ENCODE data around the gene MSH4. TPM values are rescaled to one million over a fixed set of nuclear protein-coding genes. Genes with fewer than 3 reads are reported as not detected.
"Not testable (repeated sequence)": the region's sequence is repeated elsewhere in the genome, so short reads cannot be mapped to it uniquely, and the experiment has no call there.

MSH4 gene
- total RNA-seq (2014; rRNA removed), result not detected in 2 replicates
- 0.02 TPM for polyA plus RNA-seq (2012)

GRCh38 chr1:75796376-75797272 lies at the start of gene MSH4:
TSS of gene MSH4 (plus strand) at chr1:75796882. CDS start at chr1:75796986, 104 bp downstream.
- no peak for DNase-seq (ENCODE audit: low read depth)

- not testable (repeated sequence) for DNase-seq (ENCODE audit: low read depth)
Measured at GRCh38 chr1:75757210-75757609, 39.5 kb upstream of the MSH4 start.

- not testable (repeated sequence) for DNase-seq (ENCODE audit: low read depth)
Measured at GRCh38 chr1:75758543-75758942, 38.1 kb upstream of the MSH4 start.

GRCh38 chr1:75764057-75764655 lies 32.5 kb upstream of the MSH4 start:
- DNase-seq (ENCODE audit: low read depth), result no peak

GRCh38 chr1:75765697-75766355 lies 30.9 kb upstream of the MSH4 start:
- DNase-seq (ENCODE audit: low read depth), result peak; percentile 70

- DNase-seq (ENCODE audit: low read depth), result no peak
Measured at GRCh38 chr1:75768016-75768415, 28.7 kb upstream of the MSH4 start.

GRCh38 chr1:75770761-75771160 lies 25.9 kb upstream of the MSH4 start:
- DNase-seq (ENCODE audit: low read depth), result no peak

- DNase-seq (ENCODE audit: low read depth), result no peak
Measured at GRCh38 chr1:75771978-75772377, 24.7 kb upstream of the MSH4 start.

- not testable (repeated sequence) for DNase-seq (ENCODE audit: low read depth)
Measured at GRCh38 chr1:75777812-75778211, 18.9 kb upstream of the MSH4 start.

- DNase-seq (ENCODE audit: low read depth), result not testable (repeated sequence)
Measured at GRCh38 chr1:75778694-75779093, 18.0 kb upstream of the MSH4 start.

- not testable (repeated sequence) for DNase-seq (ENCODE audit: low read depth)
Measured at GRCh38 chr1:75780183-75780582, 16.5 kb upstream of the MSH4 start.

GRCh38 chr1:75783920-75784319 lies 12.8 kb upstream of the MSH4 start:
- DNase-seq (ENCODE audit: low read depth), result not testable (repeated sequence)

- no peak for DNase-seq (ENCODE audit: low read depth)
Measured at GRCh38 chr1:75785320-75785982, 11.2 kb upstream of the MSH4 start.

GRCh38 chr1:75785983-75786853 lies 10.5 kb upstream of the MSH4 start, which contains the start of gene RABGGTB:
TSS of gene RABGGTB (plus strand) at chr1:75786256. CDS start at chr1:75786272, 16 bp downstream.
- peak; percentile 94 for DNase-seq (ENCODE audit: low read depth)

- no peak for DNase-seq (ENCODE audit: low read depth)
Measured at GRCh38 chr1:75786901-75787493, 9.7 kb upstream of the MSH4 start.

- DNase-seq (ENCODE audit: low read depth), result no peak
Measured at GRCh38 chr1:75787524-75787923, 9.2 kb upstream of the MSH4 start.

GRCh38 chr1:75789988-75790387 lies 6.7 kb upstream of the MSH4 start:
- no peak for DNase-seq (ENCODE audit: low read depth)

- DNase-seq (ENCODE audit: low read depth), result peak; percentile 58
Measured at GRCh38 chr1:75791022-75791421, 5.7 kb upstream of the MSH4 start.

- DNase-seq (ENCODE audit: low read depth), result no peak
Measured at GRCh38 chr1:75792091-75792490, 4.6 kb upstream of the MSH4 start.

- DNase-seq (ENCODE audit: low read depth), result no peak
Measured at GRCh38 chr1:75794382-75794781, 2.3 kb upstream of the MSH4 start.

Measured in LHCN-M2 (cell line).